Measurements from ENCODE around the gene CLDN9. TPM values are rescaled to one million over a fixed set of nuclear protein-coding genes. Genes with fewer than 3 reads are reported as not detected.
A peak's percentile ranks its signal among the peaks of the same experiment; 100 is the strongest.

The CLDN9 gene
- total and polyA plus RNA-seq, 9 of the 15 experiments (the other 6 are each of a cell fraction or from before 2014, with no cell fraction given): 0.12 to 0.44 (median 0.22) TPM; not detected in 4

DNA sequence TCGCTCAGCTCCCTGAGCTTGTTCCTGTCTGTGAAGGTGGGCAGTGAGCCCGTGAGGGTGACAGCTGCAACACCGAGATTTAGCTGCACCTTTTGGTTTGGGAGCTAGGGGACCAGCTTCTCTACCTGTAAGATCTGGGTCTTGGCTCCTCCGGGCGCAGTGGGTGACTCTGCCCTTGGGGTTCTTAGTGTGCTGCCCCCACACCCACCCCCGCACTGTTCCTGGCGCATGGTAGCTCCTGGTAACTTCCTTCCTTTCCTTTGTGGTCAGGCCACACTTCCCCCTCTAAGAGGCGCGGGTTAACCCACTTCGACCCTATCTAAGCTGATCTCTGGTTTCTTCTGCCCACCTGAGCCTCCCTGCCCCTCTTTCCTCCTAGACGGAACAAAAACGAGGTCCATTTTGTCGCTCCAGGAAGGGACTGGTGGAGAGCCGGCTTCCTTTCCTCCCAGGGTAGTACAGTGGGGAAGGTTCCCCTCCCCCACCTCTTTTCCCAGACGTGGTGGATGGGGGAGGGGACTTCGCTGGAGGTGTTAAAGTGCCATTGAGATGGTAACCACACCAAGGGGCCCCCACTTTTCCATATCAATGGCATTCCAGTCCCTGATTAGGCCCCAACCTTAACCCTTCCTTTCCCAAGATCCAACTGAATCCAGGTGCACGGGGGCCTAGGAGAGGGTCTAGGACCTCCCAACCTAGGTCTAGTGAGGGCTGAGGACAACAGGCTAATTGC is 4.6 kb upstream of the CLDN9 start (continued):
- no peak for TF ChIP-seq SMC3 (conservative IDR thresholded peaks at IDR 0.05; ENCODE audit: insufficient read depth, low read depth, low read length)
- no peak for TF ChIP-seq OTX1 (CRISPR knock-in tag; IDR thresholded peaks at IDR 0.05)
- no peak for TF ChIP-seq CBX3 (IDR thresholded peaks at IDR 0.05; ENCODE audit: borderline replicate concordance in 1 of 2, low read length in 2 of 2)
- TF ChIP-seq ETV1 (tag; conservative IDR thresholded peaks at IDR 0.05; ENCODE audit: low read depth): peak; percentile 69
- TF ChIP-seq, protein P1, sequence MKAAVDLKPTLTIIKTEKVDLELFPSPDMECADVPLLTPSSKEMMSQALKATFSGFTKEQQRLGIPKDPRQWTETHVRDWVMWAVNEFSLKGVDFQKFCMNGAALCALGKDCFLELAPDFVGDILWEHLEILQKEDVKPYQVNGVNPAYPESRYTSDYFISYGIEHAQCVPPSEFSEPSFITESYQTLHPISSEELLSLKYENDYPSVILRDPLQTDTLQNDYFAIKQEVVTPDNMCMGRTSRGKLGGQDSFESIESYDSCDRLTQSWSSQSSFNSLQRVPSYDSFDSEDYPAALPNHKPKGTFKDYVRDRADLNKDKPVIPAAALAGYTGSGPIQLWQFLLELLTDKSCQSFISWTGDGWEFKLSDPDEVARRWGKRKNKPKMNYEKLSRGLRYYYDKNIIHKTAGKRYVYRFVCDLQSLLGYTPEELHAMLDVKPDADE (conservative IDR thresholded peaks at IDR 0.05; ENCODE audit: control insufficient read depth, low read depth, low read length): no peak
- TF ChIP-seq MTA3 (IDR thresholded peaks at IDR 0.05; ENCODE audit: borderline replicate concordance): peak; percentile 82
- TF ChIP-seq HOXB6 (CRISPR knock-in tag; IDR thresholded peaks at IDR 0.05; ENCODE audit: borderline replicate concordance): no peak
- TF ChIP-seq MBD2 (IDR thresholded peaks at IDR 0.05; ENCODE audit: borderline replicate concordance, low read depth): no peak
- TF ChIP-seq EP400 (IDR thresholded peaks at IDR 0.05): peak; percentile 70
- no peak for TF ChIP-seq EWSR1 (IDR thresholded peaks at IDR 0.05; ENCODE audit: borderline replicate concordance, low read depth, partially characterized antibody)
- TF ChIP-seq TAF15 (IDR thresholded peaks at IDR 0.05; ENCODE audit: low read depth, low read length): no peak
- TF ChIP-seq, protein P2, sequence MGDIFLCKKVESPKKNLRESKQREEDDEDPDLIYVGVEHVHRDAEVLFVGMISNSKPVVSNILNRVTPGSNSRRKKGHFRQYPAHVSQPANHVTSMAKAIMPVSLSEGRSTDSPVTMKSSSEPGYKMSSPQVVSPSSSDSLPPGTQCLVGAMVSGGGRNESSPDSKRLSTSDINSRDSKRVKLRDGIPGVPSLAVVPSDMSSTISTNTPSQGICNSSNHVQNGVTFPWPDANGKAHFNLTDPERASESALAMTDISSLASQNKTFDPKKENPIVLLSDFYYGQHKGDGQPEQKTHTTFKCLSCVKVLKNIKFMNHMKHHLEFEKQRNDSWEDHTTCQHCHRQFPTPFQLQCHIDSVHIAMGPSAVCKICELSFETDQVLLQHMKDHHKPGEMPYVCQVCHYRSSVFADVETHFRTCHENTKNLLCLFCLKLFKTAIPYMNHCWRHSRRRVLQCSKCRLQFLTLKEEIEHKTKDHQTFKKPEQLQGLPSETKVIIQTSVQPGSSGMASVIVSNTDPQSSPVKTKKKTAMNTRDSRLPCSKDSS (IDR thresholded peaks at IDR 0.05; ENCODE audit: low read depth, partially characterized antibody): no peak
- 0 out of 2 replicates have a peak, but pooled peaks have one; percentile 48 for TF ChIP-seq ELF4 (CRISPR knock-in tag; IDR thresholded peaks at IDR 0.05)
- no peak for TF ChIP-seq TEAD1 (CRISPR knock-in tag; IDR thresholded peaks at IDR 0.05)
- TF ChIP-seq, protein P3, sequence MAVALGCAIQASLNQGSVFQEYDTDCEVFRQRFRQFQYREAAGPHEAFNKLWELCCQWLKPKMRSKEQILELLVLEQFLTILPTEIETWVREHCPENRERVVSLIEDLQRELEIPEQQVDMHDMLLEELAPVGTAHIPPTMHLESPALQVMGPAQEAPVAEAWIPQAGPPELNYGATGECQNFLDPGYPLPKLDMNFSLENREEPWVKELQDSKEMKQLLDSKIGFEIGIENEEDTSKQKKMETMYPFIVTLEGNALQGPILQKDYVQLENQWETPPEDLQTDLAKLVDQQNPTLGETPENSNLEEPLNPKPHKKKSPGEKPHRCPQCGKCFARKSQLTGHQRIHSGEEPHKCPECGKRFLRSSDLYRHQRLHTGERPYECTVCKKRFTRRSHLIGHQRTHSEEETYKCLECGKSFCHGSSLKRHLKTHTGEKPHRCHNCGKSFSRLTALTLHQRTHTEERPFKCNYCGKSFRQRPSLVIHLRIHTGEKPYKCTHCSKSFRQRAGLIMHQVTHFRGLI (CRISPR knock-in tag; IDR thresholded peaks at IDR 0.05): no peak
- peak; percentile 71; the same call in 1 of the 2 replicates for TF ChIP-seq SMAD4 (CRISPR knock-in tag; conservative IDR thresholded peaks at IDR 0.05)
- TF ChIP-seq, protein P4, sequence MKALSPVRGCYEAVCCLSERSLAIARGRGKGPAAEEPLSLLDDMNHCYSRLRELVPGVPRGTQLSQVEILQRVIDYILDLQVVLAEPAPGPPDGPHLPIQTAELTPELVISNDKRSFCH (CRISPR knock-in tag; IDR thresholded peaks at IDR 0.05): no peak
- TF ChIP-seq, protein P4 (tag; IDR thresholded peaks at IDR 0.05): no peak
- no peak for TF ChIP-seq ZNF212 (CRISPR knock-in tag; IDR thresholded peaks at IDR 0.05)
- peak; percentile 73 for TF ChIP-seq ESRRA (IDR thresholded peaks at IDR 0.05; ENCODE audit: borderline replicate concordance, low read depth)
- TF ChIP-seq ZNF121 (CRISPR knock-in tag; conservative IDR thresholded peaks at IDR 0.05): no peak
- TF ChIP-seq TCF7L2 (IDR thresholded peaks at IDR 0.05; ENCODE audit: low read depth, low read length): no peak
- TF ChIP-seq HNRNPL (IDR thresholded peaks at IDR 0.05; ENCODE audit: low read depth, low read length): no peak
